Body of pancreas (tissue), 4 donors: ENCODE measurements around the gene GLOD5. TPM values are rescaled to one million over a fixed set of nuclear protein-coding genes. Genes with fewer than 3 reads are reported as not detected.

Source experiments
- ATAC-seq: fragments of 150-250 bp; one replicate; pipeline ENCODE4 v1.9.1; 2016
- DNase-seq, 4 donors: peaks; one replicate each; pipeline ENCODE4 v3.0.0-alpha.2; 2019
- H3K27ac ChIP-seq, 4 donors: fragments of 200-600 bp; sonication (generic); 1 replicate in 3 of 4; 2 replicates in 1 of 4; pipeline versions ENCODE4 v1.5.1 to v1.6.1; 2016 to 2019; ENCODE audit warnings: mild to moderate bottlenecking in 1 of 4, mixed read lengths in 1 of 4, moderate library complexity in 1 of 4
- H3K27me3 ChIP-seq, 2 donors: fragments of 200-600 bp; sonication (generic); one replicate each; pipeline ENCODE4 v1.6.0; 2016; ENCODE audit warnings: mild to moderate bottlenecking in 1 of 2
- H3K36me3 ChIP-seq, 2 donors: fragments of 200-600 bp; sonication (generic); replicated peaks in 1 of 2; 2 replicates each; pipeline ENCODE4 v1.5.1; 2016; ENCODE audit warnings: low read depth in 2 of 2; ENCODE audit not compliant: insufficient read depth in 1 of 2
- H3K4me1 ChIP-seq: fragments of 200-600 bp; sonication (generic); one replicate; pipeline ENCODE4 v1.6.0; 2016
- H3K4me3 ChIP-seq, 2 donors: fragments of 200-600 bp; sonication (generic); 1 replicate in 1 of 2; 2 replicates in 1 of 2; pipeline ENCODE4 v1.5.1; 2016 to 2019
- H3K9me3 ChIP-seq, 3 donors: fragments of 200-600 bp; sonication (generic); 1 replicate in 2 of 3; 2 replicates in 1 of 3; pipeline ENCODE4 v1.5.1; 2016
- CTCF ChIP-seq, 7 experiments: fragments of 450-650 bp in 4 of 7; fragments of 200-600 bp in 3 of 7; sonication (generic) in 3 of 7; IDR thresholded peaks; one replicate each; pipeline ENCODE4 v1.5.1; 2016 to 2019; ENCODE audit warnings: antibody characterized with exemption in 7 of 7
- POLR2A ChIP-seq, 3 donors: fragments of 450-650 bp; IDR thresholded peaks; one replicate each; pipeline ENCODE4 v1.6.1; 2016; ENCODE audit warnings: antibody characterized with exemption in 3 of 3, mild to moderate bottlenecking in 2 of 3
- WGBS, 2 donors: methylation state at CpG; one replicate each; pipeline ENCODE4 v1.1.5; 2017; 5-methylcytosine and 5-hydroxymethylcytosine counted together
- intact Hi-C: fragments of 100-400 bp; cut with DNase I; formaldehyde crosslinking; loops from one replicate; pipeline ENCODE4 v1.15.1; 2023
- total RNA-seq, 2 donors: library from RNA; depleted of rRNA; stranded (reverse); fragments of >200 nt; gene quantifications; one replicate each; pipeline ENCODE4 v1.1.0, GENCODE V29; 2016

GLOD5 gene
- total RNA-seq, 2 donors from 2014 or later = not detected

- Histone ChIP-seq H3K9me3 (no peaks in the 10 kb centered on the region), H3K36me3 (no peaks in the 10 kb centered on the region), H3K27me3 (no peaks in the 10 kb centered on the region), H3K27ac (no peak overlapping the region), H3K4me3 (no peak overlapping the region), H3K4me1 (no peaks in the 10 kb centered on the region)
- ATAC-seq (no peak), DNase-seq (no peak)
- intact Hi-C loops = no loop called here
- WGBS, 2 donors = 75 to 83% methylated on average over 4 to 11 of the region's 12 CpGs
- TF ChIP-seq CTCF (IDR thresholded peaks at IDR 0.05) (no peak), POLR2A (IDR thresholded peaks at IDR 0.05) (no peak)
Measured at GRCh38 chrX:48794340-48794910, 32.9 kb downstream of the GLOD5 start.

- Histone ChIP-seq H3K27ac (no peak overlapping the region), H3K4me3 (no peak overlapping the region), H3K4me1 (no peaks in the 10 kb centered on the region), H3K9me3 (no peaks in the 10 kb centered on the region), H3K36me3 (no peaks in the 10 kb centered on the region), H3K27me3 (no peaks in the 10 kb centered on the region)
- intact Hi-C loops = no loop called here
- TF ChIP-seq CTCF (IDR thresholded peaks at IDR 0.05) (no peak), POLR2A (IDR thresholded peaks at IDR 0.05) (no peak)
- no peak for ATAC-seq
- 50 to 64% methylated on average over 3 to 8 of the region's 8 CpGs for WGBS, 2 donors
- no peak for DNase-seq
Measured at GRCh38 chrX:48794911-48795515, 33.5 kb downstream of the GLOD5 start.

DNA sequence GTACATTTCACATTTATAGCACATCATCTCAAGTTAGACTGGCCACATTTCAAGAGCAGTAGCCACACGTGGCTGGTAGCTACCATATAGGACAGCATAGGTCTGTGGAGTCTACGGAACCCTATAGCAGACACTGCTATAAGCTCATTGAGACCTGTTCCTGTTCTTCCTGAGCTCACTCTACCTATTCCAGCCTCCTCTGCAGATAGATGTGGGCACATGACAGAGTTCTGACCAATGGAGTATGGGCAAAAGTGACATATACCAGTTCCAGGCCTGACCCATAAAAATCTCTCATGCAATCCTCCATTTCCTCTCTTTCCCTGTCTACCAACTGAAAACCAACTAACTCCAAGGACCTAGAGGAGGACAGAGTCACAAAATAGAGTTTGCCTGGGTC, 36.8 kb downstream of the GLOD5 start:
- Histone ChIP-seq H3K27ac (no peak overlapping the region), H3K4me1 (peaks cover 8% of the 10 kb centered on the region), H3K9me3 (no peaks in the 10 kb centered on the region), H3K27me3 (no peaks in the 10 kb centered on the region), H3K36me3 (no peaks in the 10 kb centered on the region), H3K4me3 (no peak overlapping the region)
- no peak for DNase-seq
- 48 to 79% methylated on average over 2 of the region's 2 CpGs for WGBS, 2 donors
- ATAC-seq = no peak
- intact Hi-C loops = no loop called here
- TF ChIP-seq CTCF (IDR thresholded peaks at IDR 0.05) (no peak), POLR2A (IDR thresholded peaks at IDR 0.05) (no peak)

- no peaks in the 10 kb centered on the region for H3K27me3 ChIP-seq
- H3K4me1 ChIP-seq = peaks cover 8% of the 10 kb centered on the region
- WGBS, 2 donors = 19 to 40% methylated on average over 10 to 17 of the region's 17 CpGs
- peak overlapping the region; percentile 77 to 96 (median 86) for H3K27ac ChIP-seq
- ATAC-seq (no peak), DNase-seq (peak in 1 of 4 donors; percentile 5)
- no peak overlapping the region for H3K4me3 ChIP-seq
- intact Hi-C loops = no loop called here
- H3K9me3 ChIP-seq = no peaks in the 10 kb centered on the region
- no peaks in the 10 kb centered on the region for H3K36me3 ChIP-seq
- no peak for TF ChIP-seq CTCF (IDR thresholded peaks at IDR 0.05)
- peak in 1 of 3 donors; percentile 48 for TF ChIP-seq POLR2A (IDR thresholded peaks at IDR 0.05)
Measured at GRCh38 chrX:48800574-48801279, 39.2 kb downstream of the GLOD5 start.
